SU-DHL-6 (cell line): Measurements from ENCODE around the gene TPO.

Experiments used
- CTCF ChIP-seq: fragments of 200-600 bp; sonication (generic); IDR thresholded peaks from one replicate; pipeline ENCODE4 v1.5.1; 2017; ENCODE audit warnings: antibody characterized with exemption, mild to moderate bottlenecking, low read length, moderate library complexity; ENCODE audit not compliant: insufficient read depth, poor library complexity, severe bottlenecking
- EZH2phosphoT487 ChIP-seq: fragments of 200-600 bp; sonication (generic), shearing (Covaris generic); conservative IDR thresholded peaks from 2 replicates; pipeline ENCODE4 v1.6.1; 2018; ENCODE audit warnings: mild to moderate bottlenecking, antibody characterized with exemption, low read length, moderate library complexity, mixed read lengths

- no peak for TF ChIP-seq CTCF
- TF ChIP-seq EZH2phosphoT487 = no peak
These were observed 158.5 kb downstream of the TPO start for GRCh38 chr2:1571477-1572417.
